LNCAP (cell line): ENCODE measurements around the gene SPTSSA.
A peak's percentile ranks its signal among the peaks of the same experiment; 100 is the strongest.

Experiments used
- TF ChIP-seq, protein P1 (sequence below): fragments of 450-650 bp; IDR thresholded peaks from 2 replicates; pipeline ENCODE4 v1.5.1; 2017; ENCODE audit warnings: mild to moderate bottlenecking

SPTSSA gene, protein sequence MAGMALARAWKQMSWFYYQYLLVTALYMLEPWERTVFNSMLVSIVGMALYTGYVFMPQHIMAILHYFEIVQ

DNA sequence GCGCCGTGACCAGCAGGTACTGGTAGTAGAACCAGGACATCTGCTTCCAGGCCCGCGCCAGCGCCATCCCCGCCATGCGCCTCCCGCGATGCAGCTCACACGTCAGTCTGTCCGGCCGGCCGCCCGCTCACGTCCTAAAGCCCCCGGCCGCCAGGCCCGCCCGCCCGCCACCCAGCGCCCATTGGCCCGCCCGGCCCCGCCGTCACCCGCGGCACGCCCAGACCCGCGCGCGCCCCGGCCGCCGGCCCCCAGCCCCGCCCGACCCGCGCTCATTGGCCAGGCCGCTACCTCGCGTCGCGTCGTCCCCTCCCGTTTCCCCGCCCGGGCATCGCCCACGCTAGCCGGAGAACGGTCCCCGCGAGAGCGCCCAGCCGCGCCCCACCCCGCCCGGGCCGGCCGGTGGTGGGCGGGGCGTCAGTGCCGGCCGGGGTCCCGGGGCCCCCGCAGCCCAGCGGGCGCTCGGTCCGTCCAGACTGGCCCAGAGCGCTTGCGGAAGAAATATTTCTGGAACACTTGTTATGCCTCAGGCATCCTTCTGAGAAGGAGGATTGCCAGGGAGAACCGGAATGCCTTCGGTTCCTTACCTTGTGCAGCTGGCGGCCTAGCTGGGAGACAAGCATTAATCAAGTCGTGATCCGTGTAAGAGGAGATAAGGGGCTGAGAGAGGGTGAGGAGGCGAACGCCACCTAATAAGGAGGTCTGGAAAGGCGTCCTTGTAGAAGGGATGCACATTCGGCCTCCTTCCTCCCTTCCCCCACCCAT, at the start of gene SPTSSA:
Gene SPTSSA, minus strand, starts transcription at position 109 of the 762 bp plus-strand sequence. Its CDS starts 33 bp downstream, at position 76.
- TF ChIP-seq, protein P1, sequence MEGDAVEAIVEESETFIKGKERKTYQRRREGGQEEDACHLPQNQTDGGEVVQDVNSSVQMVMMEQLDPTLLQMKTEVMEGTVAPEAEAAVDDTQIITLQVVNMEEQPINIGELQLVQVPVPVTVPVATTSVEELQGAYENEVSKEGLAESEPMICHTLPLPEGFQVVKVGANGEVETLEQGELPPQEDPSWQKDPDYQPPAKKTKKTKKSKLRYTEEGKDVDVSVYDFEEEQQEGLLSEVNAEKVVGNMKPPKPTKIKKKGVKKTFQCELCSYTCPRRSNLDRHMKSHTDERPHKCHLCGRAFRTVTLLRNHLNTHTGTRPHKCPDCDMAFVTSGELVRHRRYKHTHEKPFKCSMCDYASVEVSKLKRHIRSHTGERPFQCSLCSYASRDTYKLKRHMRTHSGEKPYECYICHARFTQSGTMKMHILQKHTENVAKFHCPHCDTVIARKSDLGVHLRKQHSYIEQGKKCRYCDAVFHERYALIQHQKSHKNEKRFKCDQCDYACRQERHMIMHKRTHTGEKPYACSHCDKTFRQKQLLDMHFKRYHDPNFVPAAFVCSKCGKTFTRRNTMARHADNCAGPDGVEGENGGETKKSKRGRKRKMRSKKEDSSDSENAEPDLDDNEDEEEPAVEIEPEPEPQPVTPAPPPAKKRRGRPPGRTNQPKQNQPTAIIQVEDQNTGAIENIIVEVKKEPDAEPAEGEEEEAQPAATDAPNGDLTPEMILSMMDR = no peak

DNA sequence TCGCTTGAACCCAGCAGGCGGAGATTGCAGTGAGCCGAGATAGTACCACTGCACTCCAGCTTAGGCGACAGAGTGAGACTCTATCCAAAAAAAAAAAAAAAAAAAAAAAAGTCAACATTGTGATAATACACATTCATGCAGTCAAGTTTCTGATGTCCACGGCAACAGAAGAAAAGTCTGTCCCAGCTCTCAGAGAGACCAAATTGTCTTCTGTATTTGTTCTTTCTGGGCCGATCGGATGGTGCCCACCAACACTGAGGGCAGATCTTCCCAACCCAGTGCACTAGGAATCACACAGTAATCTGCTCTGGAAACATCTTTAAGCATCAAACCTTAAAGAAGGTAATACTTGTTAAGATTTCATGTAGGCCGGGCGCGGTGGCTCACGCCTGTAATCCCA, 45.8 kb upstream of the SPTSSA start:
- TF ChIP-seq, protein P1 = no peak

DNA sequence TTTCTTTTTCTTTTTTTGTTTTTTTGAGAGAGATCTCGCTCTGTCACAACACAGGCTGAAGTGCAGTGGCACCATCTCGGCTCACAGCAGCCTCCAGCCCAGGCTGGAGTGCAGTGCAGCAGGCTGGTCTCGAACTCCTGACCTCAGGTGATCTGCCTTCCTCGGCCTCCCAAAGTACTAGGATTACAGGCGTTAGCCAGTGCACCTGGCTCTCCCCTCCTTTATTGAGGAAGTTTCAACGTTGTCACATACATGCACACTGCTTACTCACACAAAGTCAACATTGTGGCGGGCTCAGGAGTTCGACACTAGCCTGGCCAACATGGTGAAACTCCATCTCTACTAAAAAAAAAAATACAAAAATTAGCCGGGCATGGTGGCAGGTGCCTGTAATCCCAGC, 45.4 kb upstream of the SPTSSA start:
- TF ChIP-seq, protein P1 = no peak

DNA sequence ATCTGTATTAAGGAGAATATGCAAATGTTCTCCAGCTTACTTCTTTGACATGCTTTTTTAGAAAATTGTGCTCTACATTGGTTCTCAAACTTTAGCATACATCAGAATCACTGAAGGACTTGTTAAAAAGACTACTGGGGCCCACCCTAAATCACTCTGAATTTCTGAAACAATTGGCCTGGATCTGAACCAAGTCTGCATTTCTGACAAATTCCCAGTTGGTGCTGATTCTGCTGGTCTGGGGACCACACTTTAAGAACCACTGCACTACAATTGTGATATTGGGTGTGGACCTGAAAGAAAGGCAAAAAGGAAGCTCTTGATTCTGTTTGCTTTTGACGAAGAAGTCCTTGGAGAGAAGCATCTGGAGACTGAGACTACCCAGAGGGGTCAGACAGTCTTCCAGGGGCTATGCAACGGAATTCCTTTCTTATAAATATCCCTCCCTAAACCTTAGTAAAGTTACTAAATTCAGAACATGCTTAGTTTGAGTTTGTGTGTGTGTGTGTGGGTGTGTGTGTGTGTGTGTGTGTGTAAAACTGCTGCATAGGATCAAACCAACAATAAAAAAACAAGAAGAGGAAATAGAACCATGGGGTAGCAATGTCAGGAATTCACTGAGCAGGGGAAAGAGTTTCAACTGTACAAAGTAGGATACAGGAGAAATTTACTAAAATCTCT, 40.6 kb upstream of the SPTSSA start:
- TF ChIP-seq, protein P1 = no peak

DNA sequence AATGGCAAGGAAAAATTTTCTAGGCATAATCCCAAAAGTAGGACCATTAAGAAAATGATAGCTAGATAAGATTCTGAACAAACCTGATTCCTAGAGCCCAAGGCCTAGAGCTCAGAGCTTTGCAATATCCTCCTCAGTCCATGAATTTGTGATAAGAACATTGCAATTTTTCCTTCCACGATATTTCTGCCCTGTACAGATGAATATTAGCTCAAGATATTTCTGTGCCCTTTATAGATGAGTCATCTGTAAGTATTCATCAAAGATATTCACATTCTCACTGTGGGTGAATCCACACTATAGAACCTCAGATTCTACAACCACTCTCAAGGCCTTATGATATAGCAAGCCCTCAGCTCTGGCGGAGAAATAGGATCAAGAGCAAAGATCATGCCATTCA, 40.0 kb upstream of the SPTSSA start:
- TF ChIP-seq, protein P1 = no peak

DNA sequence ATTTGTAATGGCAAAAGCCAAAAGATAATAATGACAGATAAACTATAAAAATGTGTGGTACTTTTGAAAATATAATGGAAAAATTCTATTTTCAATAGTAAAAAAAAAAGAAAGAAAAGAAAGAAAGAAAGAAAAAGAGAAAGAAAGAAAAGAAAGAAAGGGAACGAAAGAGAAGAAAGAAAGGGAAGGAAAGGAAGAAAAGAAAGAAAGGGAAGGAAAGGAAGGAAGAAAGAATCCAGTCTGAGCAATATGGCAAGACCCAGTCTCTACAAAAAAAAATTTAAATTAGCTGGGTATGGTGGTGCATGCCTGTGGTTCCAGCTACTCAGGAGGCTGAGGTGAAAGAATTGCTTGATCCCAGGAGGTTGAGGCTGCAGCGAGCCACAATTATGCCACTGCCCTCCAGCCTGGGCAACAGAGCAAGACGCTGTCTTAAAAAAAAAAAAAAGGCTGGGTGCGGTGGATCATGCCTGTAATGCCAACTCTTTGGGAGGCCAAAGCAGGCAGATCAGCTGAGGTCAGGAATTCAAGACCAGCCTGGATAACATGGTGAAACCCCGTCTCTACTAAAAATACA, 39.1 kb upstream of the SPTSSA start:
- TF ChIP-seq, protein P1 = no peak

DNA sequence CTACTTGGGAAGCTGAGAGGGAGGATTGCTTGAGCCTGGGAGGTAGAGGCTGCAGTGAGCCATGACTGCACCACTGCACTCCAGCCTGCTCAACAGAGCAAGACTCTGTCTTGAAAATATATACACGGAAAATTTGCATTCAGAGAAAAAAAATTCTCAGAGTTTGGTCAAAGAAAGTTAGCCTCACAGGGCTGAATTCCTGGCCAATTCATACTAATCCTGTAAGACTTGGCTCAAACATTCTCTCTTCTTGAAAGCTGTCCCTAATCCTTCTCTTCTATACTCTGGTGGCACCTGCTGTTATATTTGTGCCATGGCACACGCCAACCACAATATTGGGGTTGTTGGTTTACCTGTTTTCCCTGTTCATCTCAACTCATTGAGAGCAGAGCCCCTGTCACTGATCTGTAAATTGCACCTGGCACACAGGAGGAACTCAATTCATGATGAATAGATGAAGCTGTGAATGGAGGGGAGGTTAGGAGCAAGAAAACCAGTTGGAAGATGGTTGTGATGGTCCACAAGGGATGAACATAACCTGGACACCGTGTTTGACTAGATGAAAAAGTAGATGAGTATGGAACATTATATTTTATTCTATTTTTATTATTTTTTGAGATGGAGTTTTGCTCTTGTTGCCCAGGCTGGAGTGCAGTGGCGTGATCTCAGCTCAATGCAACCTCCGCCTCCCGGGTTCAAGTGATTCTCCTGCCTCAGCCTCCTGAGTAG, 36.8 kb upstream of the SPTSSA start:
- TF ChIP-seq, protein P1 = peak; percentile 82
